Vein endothelial cell (primary cell): ENCODE results near the gene WDR62. TPM values are rescaled to one million over a fixed set of nuclear protein-coding genes. Genes with fewer than 3 reads are reported as not detected.

Source experiments
- total RNA-seq: library from RNA; depleted of rRNA; stranded (reverse); fragments of >200 nt; gene quantifications from 2 replicates; pipeline ENCODE4 v1.2.3, GENCODE V29; 2012

The WDR62 gene
- 5.2 and 6.5 TPM in 2 replicates for total RNA-seq

DNA sequence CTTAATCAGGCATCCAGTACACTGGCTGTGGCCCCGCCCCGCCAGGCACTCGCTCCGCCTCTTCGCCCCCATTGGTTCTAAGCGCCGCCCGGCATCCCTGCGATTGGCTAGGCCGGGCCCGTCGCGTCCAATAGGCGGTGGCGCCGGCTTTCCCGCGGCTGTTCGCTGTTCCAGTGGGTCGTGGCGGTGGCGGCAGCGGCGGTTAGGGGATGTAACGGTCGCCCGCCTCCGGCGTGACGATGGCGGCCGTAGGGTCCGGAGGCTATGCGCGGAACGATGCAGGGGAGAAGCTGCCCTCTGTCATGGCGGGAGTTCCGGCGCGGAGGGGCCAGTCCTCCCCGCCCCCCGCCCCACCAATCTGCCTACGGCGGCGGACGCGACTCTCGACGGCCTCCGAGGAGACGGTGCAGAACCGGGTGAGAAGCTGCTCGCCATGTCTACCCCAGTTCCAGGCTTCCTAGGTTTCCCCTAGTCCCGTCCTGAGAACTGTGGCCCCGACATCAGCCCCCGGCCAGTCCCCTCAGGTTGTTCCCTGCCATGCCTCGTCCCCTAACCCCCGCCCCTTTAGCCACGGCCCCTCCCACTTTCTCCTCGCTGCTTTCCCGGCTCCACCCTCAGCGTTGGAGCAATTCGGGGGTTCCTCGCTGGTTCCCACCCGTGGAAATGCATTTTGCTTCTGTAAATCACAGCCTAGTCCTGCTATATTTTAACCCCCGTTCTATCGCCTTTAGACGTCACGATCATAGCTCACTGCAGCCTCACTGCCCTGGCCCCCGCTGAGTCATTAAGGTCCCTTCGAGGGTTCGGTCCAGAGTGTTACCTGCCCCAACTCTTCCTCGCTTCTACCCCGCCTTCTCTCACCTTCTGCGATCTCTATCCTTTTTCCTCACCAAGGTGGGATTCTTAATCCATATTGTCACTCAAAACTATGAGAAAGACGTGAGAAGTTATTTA is at the start of gene WDR62:
Gene WDR62 (plus strand): TSS at position 165 of the 954 bp plus-strand sequence. CDS start 75 bp downstream, at position 240.

DNA sequence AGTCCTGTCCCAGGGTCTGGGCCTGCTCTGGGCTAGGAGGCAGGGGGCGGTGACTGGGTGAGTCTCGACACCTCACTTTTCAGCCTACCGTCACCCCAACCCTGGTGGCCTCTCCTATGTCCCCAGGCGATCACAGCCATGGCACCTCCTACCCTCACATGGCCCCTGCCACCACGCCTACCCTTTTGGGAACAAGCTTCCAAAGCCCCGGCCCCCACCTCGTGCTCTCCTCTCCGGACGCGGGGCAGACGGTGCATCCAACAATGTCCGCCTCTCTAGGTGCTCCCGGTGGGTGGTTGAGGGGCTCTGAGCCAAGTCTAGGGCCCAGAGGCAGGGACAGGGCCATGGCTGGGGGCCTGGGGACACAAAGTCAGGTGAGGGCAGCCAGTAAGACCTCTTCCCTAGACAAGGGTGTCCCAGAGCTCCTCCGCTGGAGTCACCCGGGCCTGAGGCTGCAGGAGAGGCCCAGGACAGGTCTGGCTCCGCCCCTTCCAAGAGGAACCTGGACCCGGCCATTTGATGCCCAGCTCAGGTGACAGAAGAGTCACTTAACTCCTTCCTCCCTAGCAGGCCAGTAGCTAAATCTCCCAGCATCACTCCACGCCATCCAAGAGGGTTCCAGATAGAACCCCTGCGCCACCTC is 46.2 kb upstream of the WDR62 start, which contains the start of gene SYNE4:
Gene SYNE4 (minus strand): TSS at position 478 of the 643 bp plus-strand sequence. CDS start 132 bp downstream, at position 346.

GRCh38 chr19:36014012-36014924 is 40.4 kb upstream of the WDR62 start, which contains the start of gene ALKBH6:
ALKBH6 (minus strand) TSS chr19:36014213; CDS start chr19:36013397, 816 bp downstream.

GRCh38 chr19:36032251-36033104 is 22.2 kb upstream of the WDR62 start, which contains the start of gene CLIP3:
CLIP3 (minus strand) TSS chr19:36032873; CDS start chr19:36032357, 516 bp downstream.

DNA sequence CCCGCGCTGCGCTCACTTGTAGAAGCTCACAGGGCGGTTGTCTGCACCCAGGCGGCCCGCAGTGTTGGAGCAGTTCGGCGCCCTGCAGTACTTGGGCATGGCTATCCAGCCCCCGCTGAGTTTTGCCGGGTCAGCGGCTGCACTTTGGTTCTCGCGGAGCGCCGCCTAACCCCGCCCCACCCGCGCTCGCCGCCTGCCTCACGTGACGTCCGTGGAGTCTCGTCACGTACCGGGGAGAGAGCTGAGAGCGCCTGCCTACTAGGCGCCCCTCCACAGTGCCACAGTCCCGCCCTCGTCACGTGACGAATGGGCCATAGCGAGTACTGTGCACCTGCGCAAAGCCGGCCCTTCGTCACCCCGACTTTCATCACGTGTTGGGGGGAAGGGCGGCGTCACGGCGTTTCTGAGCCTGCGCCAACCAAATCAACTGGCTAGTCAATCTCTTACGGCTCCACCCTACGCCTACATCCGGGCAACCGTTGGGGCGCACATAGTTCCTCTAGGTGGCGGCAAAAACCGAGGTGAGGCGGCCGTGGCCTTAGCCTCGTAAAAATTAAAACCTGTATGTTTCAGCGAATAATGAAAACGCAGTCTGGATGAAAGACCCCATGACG is 471 bp upstream of the WDR62 start, which contains the start of gene THAP8:
Gene THAP8 (minus strand): TSS at position 167 of the 614 bp plus-strand sequence. CDS start 68 bp downstream, at position 99.

DNA sequence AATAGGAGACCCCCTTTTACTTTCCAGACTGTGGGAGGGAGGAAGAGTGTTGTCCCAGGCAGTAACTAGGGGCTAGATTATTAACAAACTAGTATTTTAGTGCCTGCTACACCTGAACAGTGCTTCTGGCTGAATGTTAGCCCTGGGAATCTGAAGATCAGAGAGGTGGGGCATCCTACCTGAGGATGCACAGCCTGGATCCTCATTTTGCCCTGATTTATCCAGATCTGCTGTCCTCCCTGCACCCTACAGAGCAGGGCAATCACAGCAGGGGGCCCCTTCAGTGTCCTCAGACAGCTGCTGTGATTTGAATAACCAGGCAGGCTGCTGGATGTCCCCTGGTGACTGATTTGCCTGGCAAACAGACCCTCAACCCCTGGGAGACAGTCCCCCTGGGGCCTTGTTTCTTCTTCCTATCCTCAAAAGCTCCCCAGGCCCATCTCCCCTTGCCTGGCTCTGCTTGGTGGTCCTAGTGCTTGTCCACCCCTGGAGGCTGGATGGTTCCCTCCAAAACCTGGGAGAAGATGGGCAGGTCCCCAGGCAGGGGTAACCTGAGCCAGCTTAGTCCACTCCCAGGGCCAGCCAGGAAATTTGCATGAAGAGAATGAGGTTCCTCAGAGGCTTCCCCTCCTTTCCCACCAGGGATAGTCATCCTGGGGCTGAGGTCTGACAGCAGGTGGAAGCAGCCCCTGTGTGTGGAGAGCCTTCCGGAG is 55.9 kb downstream of the WDR62 start, which contains the start of gene OVOL3:
Gene OVOL3 (plus strand): TSS at position 657 of the 713 bp plus-strand sequence. CDS start 60 bp downstream, outside the sequence.

GRCh38 chr19:36114721-36115452 is 60.2 kb downstream of the WDR62 start, which contains the start of gene POLR2I:
POLR2I (minus strand) TSS chr19:36114875; CDS start chr19:36114856, 19 bp downstream.

DNA sequence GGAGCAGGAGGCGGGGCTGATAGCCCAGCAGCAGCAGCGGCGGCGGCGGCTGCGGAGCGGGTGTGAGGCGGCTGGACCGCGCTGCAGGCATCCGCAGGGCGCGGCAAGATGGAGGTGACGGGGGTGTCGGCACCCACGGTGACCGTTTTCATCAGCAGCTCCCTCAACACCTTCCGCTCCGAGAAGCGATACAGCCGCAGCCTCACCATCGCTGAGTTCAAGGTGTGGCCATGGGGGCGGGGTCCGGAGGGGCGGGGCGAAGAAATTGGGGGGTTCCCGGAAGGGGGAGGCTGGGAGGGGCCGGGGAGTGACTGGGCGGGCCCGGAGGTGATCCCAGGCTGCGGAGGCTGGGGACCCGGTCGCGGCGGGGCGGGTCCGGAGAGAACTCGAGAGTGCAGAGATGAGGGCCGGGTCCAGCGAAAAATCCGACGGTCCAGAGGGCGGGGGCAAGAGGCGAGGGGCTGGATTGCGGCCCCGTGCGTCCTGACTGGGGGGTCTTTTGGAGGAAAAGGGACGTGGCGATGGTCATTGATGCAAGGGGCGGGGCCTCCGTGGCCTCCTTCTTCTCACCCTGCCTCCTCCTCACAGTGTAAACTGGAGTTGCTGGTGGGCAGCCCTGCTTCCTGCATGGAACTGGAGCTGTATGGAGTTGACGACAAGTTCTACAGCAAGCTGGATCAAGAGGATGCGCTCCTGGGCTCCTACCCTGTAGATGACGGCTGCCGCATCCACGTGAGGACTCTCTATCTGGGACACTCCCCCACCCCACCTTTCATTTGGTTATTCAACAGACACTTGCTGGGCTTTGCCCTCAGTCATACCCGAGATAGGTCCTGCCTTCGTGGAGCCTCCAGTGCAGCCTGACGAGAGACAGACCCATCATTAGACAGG is 61.0 kb downstream of the WDR62 start, which contains the start of gene TBCB:
Gene TBCB (plus strand): TSS at position 16 of the 891 bp plus-strand sequence. CDS start 93 bp downstream, at position 109.

GRCh38 chr19:36139473-36140303 is 85.0 kb downstream of the WDR62 start, which contains the start of gene CAPNS1:
CAPNS1 (plus strand) TSS chr19:36140066; CDS start chr19:36141012, 946 bp downstream.

GRCh38 chr19:36152352-36153091 is 97.8 kb downstream of the WDR62 start, which contains the start of gene COX7A1:
COX7A1 (minus strand) TSS chr19:36152447; CDS start chr19:36152407, 40 bp downstream.

Other genes starting within 250 kb of the WDR62 start
- gene PRODH2, start 242.1 kb upstream of the WDR62 start, total RNA-seq, result not detected in 2 replicates
- not detected in 2 replicates for gene NPHS1, start 202.4 kb upstream of the WDR62 start, total RNA-seq
- gene KIRREL2, start 198.0 kb upstream of the WDR62 start, total RNA-seq, result not detected in 2 replicates
- gene APLP1, start 186.3 kb upstream of the WDR62 start, total RNA-seq, result 4.2 and 4.6 TPM in 2 replicates
- gene NFKBID, start 154.4 kb upstream of the WDR62 start, total RNA-seq, result 2.9 and 5.5 TPM in 2 replicates
- not detected in 2 replicates for gene HCST, start 152.4 kb upstream of the WDR62 start, total RNA-seq
- not detected in 2 replicates for gene TYROBP, start 146.6 kb upstream of the WDR62 start, total RNA-seq
- 9.6 and 11.1 TPM in 2 replicates for gene LRFN3, start 118.5 kb upstream of the WDR62 start, total RNA-seq
- 12.7 and 13.4 TPM in 2 replicates for gene SDHAF1, start 59.7 kb upstream of the WDR62 start, total RNA-seq
- gene SYNE4, start 46.1 kb upstream of the WDR62 start, total RNA-seq, result 0.19 TPM in 1 of 2 replicates, not detected in the other
- gene ALKBH6, start 40.7 kb upstream of the WDR62 start, total RNA-seq, result 11.3 and 14.0 TPM in 2 replicates
- 4.0 and 5.6 TPM in 2 replicates for gene CLIP3, start 22.0 kb upstream of the WDR62 start, total RNA-seq
- gene THAP8, start 612 bp upstream of the WDR62 start, total RNA-seq, result 1.3 and 1.6 TPM in 2 replicates
- not detected in 2 replicates for gene OVOL3, start 56.2 kb downstream of the WDR62 start, total RNA-seq
- 26.5 and 37.2 TPM in 2 replicates for gene POLR2I, start 60.0 kb downstream of the WDR62 start, total RNA-seq
- gene TBCB, start 60.6 kb downstream of the WDR62 start, total RNA-seq, result 136 and 145 TPM in 2 replicates
- 405 and 525 TPM in 2 replicates for gene CAPNS1, start 85.2 kb downstream of the WDR62 start, total RNA-seq
- gene COX7A1, start 97.5 kb downstream of the WDR62 start, total RNA-seq, result 5.9 and 9.5 TPM in 2 replicates
- gene ZNF565, start 159.8 kb downstream of the WDR62 start, total RNA-seq, result 3.9 and 4.7 TPM in 2 replicates
- 107 and 136 TPM in 2 replicates for gene ZNF146, start 160.2 kb downstream of the WDR62 start, total RNA-seq